ENCODE results near the gene ITPK1. TPM values are rescaled to one million over a fixed set of nuclear protein-coding genes. Genes with fewer than 3 reads are reported as not detected.
A peak's percentile ranks its signal among the peaks of the same experiment; 100 is the strongest.
"Not testable (repeated sequence)": the region's sequence is repeated elsewhere in the genome, so short reads cannot be mapped to it uniquely, and the experiment has no call there.

Gene ITPK1
- polyA plus RNA-seq, 2 of the 4 experiments (the other 2 are of a cell fraction): 46.2 to 47.0 TPM

DNA sequence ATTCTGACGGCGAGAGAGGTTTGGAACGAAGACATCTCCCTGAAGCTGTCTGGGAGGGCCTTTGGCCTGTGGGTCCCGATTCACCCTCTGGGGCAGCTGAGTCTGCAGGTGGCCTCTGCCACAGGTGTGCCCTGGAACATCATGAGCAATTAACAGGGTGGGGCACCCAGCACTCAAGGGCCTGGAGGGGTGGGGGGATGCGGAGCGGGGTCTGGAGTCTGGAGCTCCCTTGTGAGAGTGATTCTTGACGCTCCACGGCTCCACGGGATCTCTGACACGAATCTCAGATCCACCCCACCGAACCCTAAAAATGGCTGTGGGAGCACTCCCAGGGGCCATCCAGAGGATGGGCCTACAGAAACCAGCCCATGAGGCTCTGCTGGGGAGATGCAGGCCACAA is 8.3 kb downstream of the ITPK1 start (continued):
- TF ChIP-seq MAFK (IDR thresholded peaks at IDR 0.05; ENCODE audit: partially characterized antibody) (no peak), HOXB13 (CRISPR knock-in tag; IDR thresholded peaks at IDR 0.05; ENCODE audit: low read depth) (no peak), SMC3 (IDR thresholded peaks at IDR 0.05) (no peak), EHMT2 (IDR thresholded peaks at IDR 0.05; ENCODE audit: low read depth) (no peak), MYC (IDR thresholded peaks at IDR 0.05; ENCODE audit: borderline replicate concordance, low read length) (no peak), ZC3H11A (IDR thresholded peaks at IDR 0.05) (no peak), FOXS1 (CRISPR knock-in tag; IDR thresholded peaks at IDR 0.05) (no peak), CHD2 (IDR thresholded peaks at IDR 0.05; ENCODE audit: low read length, partially characterized antibody) (no peak), HDAC2 (IDR thresholded peaks at IDR 0.05) (no peak)

DNA sequence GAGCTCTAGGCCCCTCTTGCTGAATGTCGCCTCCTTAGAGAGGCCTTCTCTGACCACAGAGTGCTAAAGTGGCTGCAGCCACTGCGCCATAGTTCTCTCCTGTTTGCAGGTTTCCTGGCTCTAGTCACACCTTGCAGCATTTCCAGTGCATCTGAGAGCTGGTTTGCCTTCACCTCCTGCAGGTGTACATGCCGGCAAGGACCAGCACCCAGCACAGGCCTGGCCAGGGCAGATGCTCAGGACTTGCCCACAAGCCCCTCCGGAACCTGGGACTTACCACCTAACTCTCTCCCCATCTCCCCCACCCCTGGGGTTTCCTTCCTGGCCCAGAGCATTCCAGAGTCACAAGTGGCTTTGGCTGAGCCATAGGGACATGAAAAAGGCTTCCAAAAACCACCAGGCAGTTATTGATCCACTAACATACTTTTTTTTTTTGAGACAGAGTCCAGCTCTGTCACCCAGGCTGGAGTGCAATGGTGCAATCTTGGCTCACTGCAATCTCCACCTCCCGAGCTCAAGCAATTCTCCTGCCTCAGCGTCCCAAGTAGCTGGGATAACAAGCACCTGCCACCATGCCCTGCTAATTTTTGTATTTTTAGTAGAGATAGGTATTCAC is 9.1 kb downstream of the ITPK1 start:
- FAIRE-seq (no peak), DNase-seq (ENCODE audit: low read depth in 1 of 2, low spot score in 1 of 2) (no peak), ATAC-seq (no peak)
- CTCF ChIA-PET: interaction anchor here (0.9 to 17.9 kb wide), 6 partner anchors 8 to 424 kb away, joined by 3 to 371 read pairs (median 8); partner anchors contain the start of gene ITPK1
- no peak overlapping the region for H3K4me3 ChIP-seq
- H3K4me2 ChIP-seq: no peak overlapping the region
- no peak overlapping the region for H3K27ac ChIP-seq
- H3K9me3 ChIP-seq: no peaks in the 10 kb centered on the region
- TF ChIP-seq JUN (IDR thresholded peaks at IDR 0.05) (no peak), RFX5 (IDR thresholded peaks at IDR 0.05) (no peak), BCL3 (IDR thresholded peaks at IDR 0.05) (no peak), CBX2 (IDR thresholded peaks at IDR 0.05; ENCODE audit: borderline replicate concordance, low read depth) (no peak), MAZ (IDR thresholded peaks at IDR 0.05; ENCODE audit: borderline replicate concordance, low read depth, low read length) (no peak), CHD4 (IDR thresholded peaks at IDR 0.05; ENCODE audit: borderline replicate concordance) (no peak), POLR2AphosphoS2 (conservative IDR thresholded peaks at IDR 0.05; ENCODE audit: low read length) (no peak), KDM1A (IDR thresholded peaks at IDR 0.05; ENCODE audit: low read depth) (no peak)
- 91% methylated on average over 6 of the region's 6 CpGs for WGBS (ENCODE audit: missing lambda C conversion rate)
- POLR2A ChIA-PET: no interaction called here
- peaks cover 18% of the 10 kb centered on the region for H3K4me1 ChIP-seq

- WGBS (ENCODE audit: missing lambda C conversion rate): 79% methylated on average over 9 of the region's 10 CpGs
- H3K4me3 ChIP-seq; ATAC-seq; DNase-seq (ENCODE audit: low read depth in 1 of 2, low spot score in 1 of 2); H3K27ac ChIP-seq; H3K4me2 ChIP-seq; H3K9me3 ChIP-seq; FAIRE-seq; POLR2A ChIA-PET: not testable (repeated sequence)
- CTCF ChIA-PET: interaction anchor here (1.2 to 17.9 kb wide), 5 partner anchors 8 to 154 kb away, joined by 3 to 371 read pairs (median 11); partner anchors contain the start of gene ITPK1
- H3K4me1 ChIP-seq: peaks cover 18% of the 10 kb centered on the region
Observed at GRCh38 chr14:93105856-93106255, 9.9 kb downstream of the ITPK1 start.

DNA sequence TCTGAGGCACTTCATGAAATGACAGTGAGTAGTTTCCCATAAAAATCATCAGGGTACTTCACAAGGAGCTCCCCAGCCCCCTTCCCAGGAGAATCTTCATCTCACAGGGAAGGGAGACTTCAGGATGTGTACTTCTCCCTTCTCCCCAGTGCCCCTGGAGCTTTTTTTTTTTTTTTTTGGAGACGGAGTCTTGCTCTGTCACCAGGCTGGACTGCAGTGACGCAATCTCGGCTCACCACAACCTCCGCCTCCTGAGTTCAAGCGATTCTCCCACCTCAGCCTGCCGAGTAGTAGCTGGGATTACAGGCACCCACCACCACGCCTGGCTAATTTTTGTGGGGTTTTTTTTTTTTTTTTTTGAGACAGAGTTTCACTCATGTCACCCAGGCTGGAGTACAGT is 10.4 kb downstream of the ITPK1 start:
- DNase-seq (ENCODE audit: low read depth in 1 of 2, low spot score in 1 of 2) (no peak), ATAC-seq (no peak), FAIRE-seq (no peak)
- ChIA-PET CTCF (interaction anchor here (0.7 to 17.9 kb wide), 5 partner anchors 9 to 313 kb away, joined by 3 to 371 read pairs (median 11); partner anchors contain the start of gene ITPK1), POLR2A (no interaction called here)
- H3K4me2 ChIP-seq: peak overlapping the region; percentile 7; the same call in 1 of the 3 replicates
- no peaks in the 10 kb centered on the region for H3K9me3 ChIP-seq
- 81% methylated on average over 7 of the region's 7 CpGs for WGBS (ENCODE audit: missing lambda C conversion rate)
- no peak overlapping the region for H3K27ac ChIP-seq
- H3K4me3 ChIP-seq: no peak overlapping the region
- H3K4me1 ChIP-seq: peaks cover 18% of the 10 kb centered on the region
- TF ChIP-seq CEBPB (IDR thresholded peaks at IDR 0.05): 0 out of 4 replicates have a peak, but pooled peaks of 1 of the 2 experiments have one; percentile 32
- TF ChIP-seq, protein P1, sequence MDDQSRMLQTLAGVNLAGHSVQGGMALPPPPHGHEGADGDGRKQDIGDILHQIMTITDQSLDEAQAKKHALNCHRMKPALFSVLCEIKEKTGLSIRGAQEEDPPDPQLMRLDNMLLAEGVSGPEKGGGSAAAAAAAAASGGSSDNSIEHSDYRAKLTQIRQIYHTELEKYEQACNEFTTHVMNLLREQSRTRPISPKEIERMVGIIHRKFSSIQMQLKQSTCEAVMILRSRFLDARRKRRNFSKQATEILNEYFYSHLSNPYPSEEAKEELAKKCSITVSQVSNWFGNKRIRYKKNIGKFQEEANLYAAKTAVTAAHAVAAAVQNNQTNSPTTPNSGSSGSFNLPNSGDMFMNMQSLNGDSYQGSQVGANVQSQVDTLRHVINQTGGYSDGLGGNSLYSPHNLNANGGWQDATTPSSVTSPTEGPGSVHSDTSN (IDR thresholded peaks at IDR 0.05): no peak
